ENCODE results near the gene PRLH. TPM values are rescaled to one million over a fixed set of nuclear protein-coding genes. Genes with fewer than 3 reads are reported as not detected.

PRLH gene
- total RNA-seq, 2 experiments from 2014 or later, result not detected

GRCh38 chr2:237577458-237577857 lies 11.1 kb downstream of the PRLH start:
- Mint-ChIP-seq H3K9me3 (ENCODE audit: insufficient read depth) (no peaks in the 10 kb centered on the region), H3K4me1 (ENCODE audit: low read depth) (peaks cover 6% of the 10 kb centered on the region), H3K4me3 (no peak overlapping the region), H3K36me3 (ENCODE audit: low read depth) (no peaks in the 10 kb centered on the region), H3K27ac (no peak overlapping the region), H3K27me3 (ENCODE audit: low read depth) (no peaks in the 10 kb centered on the region)
- ATAC-seq, result no peak
- POLR2A ChIA-PET, result no interaction called here
- CTCF ChIA-PET, result no interaction called here
- DNase-seq, result no peak

- H3K9me3 Mint-ChIP-seq (ENCODE audit: insufficient read depth), result no peaks in the 10 kb centered on the region
- no peak for ATAC-seq
- CTCF ChIA-PET, result no interaction called here
- no peak overlapping the region for H3K4me3 Mint-ChIP-seq
- H3K27me3 Mint-ChIP-seq (ENCODE audit: low read depth), result no peaks in the 10 kb centered on the region
- no peak for DNase-seq
- POLR2A ChIA-PET, result no interaction called here
- peaks cover 6% of the 10 kb centered on the region for H3K4me1 Mint-ChIP-seq (ENCODE audit: low read depth)
- no peaks in the 10 kb centered on the region for H3K36me3 Mint-ChIP-seq (ENCODE audit: low read depth)
- H3K27ac Mint-ChIP-seq, result no peak overlapping the region
Measured at GRCh38 chr2:237577956-237578870, 11.8 kb downstream of the PRLH start.

- H3K36me3 Mint-ChIP-seq (ENCODE audit: low read depth), result no peaks in the 10 kb centered on the region
- CTCF ChIA-PET, result interaction anchor here (0.6 to 4.3 kb wide), 31 partner anchors 9 to 682 kb away, joined by 3 to 47 read pairs (median 4); no protein-coding TSS in a partner anchor
- H3K9me3 Mint-ChIP-seq (ENCODE audit: insufficient read depth), result no peaks in the 10 kb centered on the region
- peaks cover 6% of the 10 kb centered on the region for H3K4me1 Mint-ChIP-seq (ENCODE audit: low read depth)
- H3K4me3 Mint-ChIP-seq, result no peak overlapping the region
- H3K27me3 Mint-ChIP-seq (ENCODE audit: low read depth), result no peaks in the 10 kb centered on the region
- POLR2A ChIA-PET, result interaction anchor here (0.6 to 1.0 kb wide), 3 partner anchors 22 to 166 kb away, joined by 3 read pairs; no protein-coding TSS in a partner anchor
- peak overlapping the region; percentile 7 for H3K27ac Mint-ChIP-seq
- ATAC-seq (no peak), DNase-seq (no peak)
Measured at GRCh38 chr2:237581326-237581725, 15.0 kb downstream of the PRLH start.

GRCh38 chr2:237581751-237582746 lies 15.7 kb downstream of the PRLH start:
- DNase-seq, result peak; percentile 77
- Mint-ChIP-seq H3K27ac (peak overlapping the region; percentile 7), H3K4me1 (ENCODE audit: low read depth) (peaks cover 6% of the 10 kb centered on the region), H3K36me3 (ENCODE audit: low read depth) (no peaks in the 10 kb centered on the region), H3K27me3 (ENCODE audit: low read depth) (no peaks in the 10 kb centered on the region), H3K9me3 (ENCODE audit: insufficient read depth) (no peaks in the 10 kb centered on the region), H3K4me3 (no peak overlapping the region)
- ATAC-seq, result peak; percentile 91
- POLR2A ChIA-PET, result interaction anchor here (0.6 to 1.0 kb wide), 5 partner anchors 23 to 221 kb away, joined by 3 to 4 read pairs (median 3); no protein-coding TSS in a partner anchor
- CTCF ChIA-PET, result interaction anchor here (0.6 to 4.3 kb wide), 32 partner anchors 10 to 681 kb away, joined by 3 to 47 read pairs (median 4); no protein-coding TSS in a partner anchor

- Mint-ChIP-seq H3K27me3 (ENCODE audit: low read depth) (peaks cover 2% of the 10 kb centered on the region), H3K36me3 (ENCODE audit: low read depth) (no peaks in the 10 kb centered on the region), H3K27ac (no peak overlapping the region), H3K4me3 (no peak overlapping the region), H3K4me1 (ENCODE audit: low read depth) (peaks cover 6% of the 10 kb centered on the region), H3K9me3 (ENCODE audit: insufficient read depth) (no peaks in the 10 kb centered on the region)
- ATAC-seq, result no peak
- ChIA-PET CTCF (interaction anchor here (0.9 to 4.3 kb wide), 4 partner anchors 11 to 163 kb away, joined by 3 to 47 read pairs (median 5); no protein-coding TSS in a partner anchor), POLR2A (interaction anchor here (0.7 kb wide), 1 partner anchor 88 kb away, joined by 3 read pairs; no protein-coding TSS in a partner anchor)
- no peak for DNase-seq
Measured at GRCh38 chr2:237583385-237584295, 17.3 kb downstream of the PRLH start.

GRCh38 chr2:237585590-237586221 lies 19.3 kb downstream of the PRLH start:
- Mint-ChIP-seq H3K9me3 (ENCODE audit: insufficient read depth) (no peaks in the 10 kb centered on the region), H3K27me3 (ENCODE audit: low read depth) (peaks cover 5% of the 10 kb centered on the region), H3K27ac (no peak overlapping the region), H3K4me1 (ENCODE audit: low read depth) (peaks cover 12% of the 10 kb centered on the region), H3K4me3 (no peak overlapping the region), H3K36me3 (ENCODE audit: low read depth) (no peaks in the 10 kb centered on the region)
- POLR2A ChIA-PET, result no interaction called here
- DNase-seq (no peak), ATAC-seq (no peak)
- CTCF ChIA-PET, result interaction anchor here (0.8 to 1.1 kb wide), 3 partner anchors 14 to 160 kb away, joined by 3 to 6 read pairs (median 3); no protein-coding TSS in a partner anchor

- POLR2A ChIA-PET, result no interaction called here
- CTCF ChIA-PET, result interaction anchor here (1.9 kb wide), 1 partner anchor 85 kb away, joined by 6 read pairs; no protein-coding TSS in a partner anchor
- H3K27ac Mint-ChIP-seq, result no peak overlapping the region
- H3K27me3 Mint-ChIP-seq (ENCODE audit: low read depth), result peaks cover 5% of the 10 kb centered on the region
- H3K36me3 Mint-ChIP-seq (ENCODE audit: low read depth), result no peaks in the 10 kb centered on the region
- no peaks in the 10 kb centered on the region for H3K9me3 Mint-ChIP-seq (ENCODE audit: insufficient read depth)
- DNase-seq (no peak), ATAC-seq (no peak)
- H3K4me3 Mint-ChIP-seq, result no peak overlapping the region
- H3K4me1 Mint-ChIP-seq (ENCODE audit: low read depth), result peaks cover 18% of the 10 kb centered on the region
Measured at GRCh38 chr2:237588044-237588696, 21.8 kb downstream of the PRLH start.

- H3K4me3 Mint-ChIP-seq, result no peak within 1 kb of the TSS
- POLR2A ChIA-PET, result no interaction called here
- no peaks in the 10 kb centered on the region for H3K36me3 Mint-ChIP-seq (ENCODE audit: low read depth)
- peaks cover 5% of the 10 kb centered on the region for H3K27me3 Mint-ChIP-seq (ENCODE audit: low read depth)
- H3K4me1 Mint-ChIP-seq (ENCODE audit: low read depth), result peaks cover 18% of the 10 kb centered on the region
- DNase-seq (no peak), ATAC-seq (no peak)
- peak within 1 kb of the TSS; percentile 56 for H3K27ac Mint-ChIP-seq
- H3K9me3 Mint-ChIP-seq (ENCODE audit: insufficient read depth), result no peaks in the 10 kb centered on the region
- CTCF ChIA-PET, result interaction anchor here (1.1 to 2.3 kb wide), 2 partner anchors 9 to 78 kb away, joined by 3 to 6 read pairs; no protein-coding TSS in a partner anchor
Measured at GRCh38 chr2:237590272-237591140, 24.1 kb downstream of the PRLH start, which contains the start of gene RAB17. Gene RAB17, minus strand, starts transcription at chr2:237590734. Its CDS starts 4,580 bp downstream, at chr2:237586154.

- POLR2A ChIA-PET, result no interaction called here
- H3K27ac Mint-ChIP-seq, result peak overlapping the region; percentile 56
Measured at GRCh38 chr2:237591141-237591881, 24.9 kb downstream of the PRLH start.

More at GRCh38 chr2:237591141-237591881, 24.9 kb downstream of the PRLH start:
- CTCF ChIA-PET, result interaction anchor here (0.9 to 2.3 kb wide), 3 partner anchors 9 to 154 kb away, joined by 3 to 6 read pairs (median 5); no protein-coding TSS in a partner anchor
- DNase-seq (peak; percentile 51), ATAC-seq (peak; percentile 71)
- no peaks in the 10 kb centered on the region for H3K9me3 Mint-ChIP-seq (ENCODE audit: insufficient read depth)
- peaks cover 5% of the 10 kb centered on the region for H3K27me3 Mint-ChIP-seq (ENCODE audit: low read depth)
- peaks cover 20% of the 10 kb centered on the region for H3K4me1 Mint-ChIP-seq (ENCODE audit: low read depth)
- H3K4me3 Mint-ChIP-seq, result no peak overlapping the region
- H3K36me3 Mint-ChIP-seq (ENCODE audit: low read depth), result no peaks in the 10 kb centered on the region
